ENCODE results near the gene MAU2. TPM values are rescaled to one million over a fixed set of nuclear protein-coding genes. Genes with fewer than 3 reads are reported as not detected.

Gene MAU2
- total and polyA plus RNA-seq, 2 of the 13 experiments (the other 11 are each of a cell fraction or from before 2014, with no cell fraction given): 16.8 to 33.8 TPM

- TF ChIP-seq RARG (CRISPR knock-in tag; IDR thresholded peaks at IDR 0.05; ENCODE audit: low read depth) (no peak), ZFAT (CRISPR knock-in tag; conservative IDR thresholded peaks at IDR 0.05) (no peak), ETV5 (CRISPR knock-in tag; IDR thresholded peaks at IDR 0.05; ENCODE audit: borderline replicate concordance) (no peak), ZNF784 (CRISPR knock-in tag; IDR thresholded peaks at IDR 0.05; ENCODE audit: borderline replicate concordance) (no peak), ZNF83 (CRISPR knock-in tag; IDR thresholded peaks at IDR 0.05; ENCODE audit: borderline replicate concordance) (no peak), ATF5 (CRISPR knock-in tag; IDR thresholded peaks at IDR 0.05; ENCODE audit: low read depth) (no peak), NFE2L2 (IDR thresholded peaks at IDR 0.05; ENCODE audit: low read length) (no peak), LBX2 (CRISPR knock-in tag; IDR thresholded peaks at IDR 0.05; ENCODE audit: borderline replicate concordance) (no peak), ZBTB20 (CRISPR knock-in tag; IDR thresholded peaks at IDR 0.05; ENCODE audit: borderline replicate concordance, low read depth) (no peak), CENPBD1 (CRISPR knock-in tag; IDR thresholded peaks at IDR 0.05; ENCODE audit: borderline replicate concordance, low read depth) (no peak), ZNF224 (CRISPR knock-in tag; IDR thresholded peaks at IDR 0.05) (no peak)
These were observed 35.9 kb downstream of the MAU2 start (continued) for GRCh38 chr19:19356500-19356899.

All from HepG2 (cell line).